Kasumi-1 (cell line): ENCODE results near the gene SLC26A2.
A peak's percentile ranks its signal among the peaks of the same experiment; 100 is the strongest.

Experiments
- DNase-seq, 2 experiments: peaks; one replicate each; lab custom pipeline; 2025; lab: John Stamatoyannopoulos, UW

The SLC26A2 gene

GRCh38 chr5:149960272-149961185 is at the start of gene SLC26A2:
SLC26A2 (plus strand) TSS chr5:149960758; CDS start chr5:149977653, 16,895 bp downstream.
- DNase-seq = peak; percentile 98

GRCh38 chr5:149911031-149911430 is 49.5 kb upstream of the SLC26A2 start:
- DNase-seq = no peak

GRCh38 chr5:149912226-149912871 is 48.2 kb upstream of the SLC26A2 start:
- DNase-seq = no peak

- peak; percentile 30 to 37 for DNase-seq
Observed at GRCh38 chr5:149913436-149914419, 46.8 kb upstream of the SLC26A2 start.

GRCh38 chr5:149915392-149916260 is 44.9 kb upstream of the SLC26A2 start:
- no peak for DNase-seq

GRCh38 chr5:149916334-149917072 is 44.1 kb upstream of the SLC26A2 start:
- DNase-seq = no peak

- no peak for DNase-seq
Observed at GRCh38 chr5:149917073-149917676, 43.4 kb upstream of the SLC26A2 start.

- DNase-seq = no peak
Observed at GRCh38 chr5:149921597-149921996, 39.0 kb upstream of the SLC26A2 start.

- DNase-seq = no peak
Observed at GRCh38 chr5:149922950-149923349, 37.6 kb upstream of the SLC26A2 start.

GRCh38 chr5:149924486-149924885 is 36.1 kb upstream of the SLC26A2 start:
- no peak for DNase-seq

GRCh38 chr5:149930043-149930748 is 30.4 kb upstream of the SLC26A2 start:
- no peak for DNase-seq

- DNase-seq = no peak
Observed at GRCh38 chr5:149930749-149931574, 29.6 kb upstream of the SLC26A2 start.

- DNase-seq = no peak
Observed at GRCh38 chr5:149931992-149932436, 28.5 kb upstream of the SLC26A2 start.

GRCh38 chr5:149932445-149933350 is 27.9 kb upstream of the SLC26A2 start:
- DNase-seq = no peak

- DNase-seq = no peak
Observed at GRCh38 chr5:149935431-149935901, 25.1 kb upstream of the SLC26A2 start.

- no peak for DNase-seq
Observed at GRCh38 chr5:149936044-149936699, 24.4 kb upstream of the SLC26A2 start.
